H9 (cell line): ENCODE results near the gene MAPT. TPM values are rescaled to one million over a fixed set of nuclear protein-coding genes. Genes with fewer than 3 reads are reported as not detected.

Source experiments
- DNase-seq: peaks from one replicate; pipeline ENCODE4 v3.0.0-alpha.2; 2017
- H2AFZ ChIP-seq: one replicate; pipeline ENCODE4 v1.6.1; 2013; ENCODE audit warnings: mild to moderate bottlenecking, low read length, control low read depth, moderate library complexity
- H2AK5ac ChIP-seq: 2 replicates; pipeline ENCODE4 v1.6.1; 2013; ENCODE audit warnings: low read length, control low read depth, mixed read lengths; ENCODE audit not compliant: insufficient read length
- H2BK120ac ChIP-seq: one replicate; pipeline ENCODE4 v1.6.1; 2013; ENCODE audit warnings: low read depth, mild to moderate bottlenecking, low read length, control low read depth, inconsistent platforms; ENCODE audit not compliant: poor library complexity, severe bottlenecking
- H2BK12ac ChIP-seq: 2 replicates; pipeline ENCODE4 v1.6.1; 2013; ENCODE audit warnings: low read length, control low read depth, mixed read lengths, low read depth; ENCODE audit not compliant: insufficient read length
- H2BK15ac ChIP-seq: 2 replicates; pipeline ENCODE4 v1.6.1; 2013; ENCODE audit warnings: low read depth, low read length, control low read depth
- H2BK20ac ChIP-seq: one replicate; pipeline ENCODE4 v1.6.1; 2013; ENCODE audit warnings: low read depth, mild to moderate bottlenecking, low read length, control low read depth, inconsistent platforms; ENCODE audit not compliant: poor library complexity, severe bottlenecking
- H2BK5ac ChIP-seq: 2 replicates; pipeline ENCODE4 v1.6.1; 2013; ENCODE audit warnings: low read length, control low read depth, mixed read lengths; ENCODE audit not compliant: insufficient read length
- H3K14ac ChIP-seq: 2 replicates; pipeline ENCODE4 v1.6.1; 2013; ENCODE audit warnings: low read length, control low read depth; ENCODE audit not compliant: insufficient read depth
- H3K18ac ChIP-seq: 2 replicates; pipeline ENCODE4 v1.6.1; 2013; ENCODE audit warnings: low read depth, mild to moderate bottlenecking, mixed read lengths, low read length, control low read depth; ENCODE audit not compliant: insufficient read length
- H3K23ac ChIP-seq: 2 replicates; pipeline ENCODE4 v1.6.1; 2013; ENCODE audit warnings: low read length, control low read depth, mixed read lengths, low read depth; ENCODE audit not compliant: insufficient read length
- H3K23me2 ChIP-seq: 2 replicates; pipeline ENCODE4 v1.6.1; 2013; ENCODE audit warnings: low read depth, mild to moderate bottlenecking, mixed read lengths, low read length, control low read depth; ENCODE audit not compliant: insufficient read length, poor library complexity, severe bottlenecking
- H3K27ac ChIP-seq: 2 replicates; pipeline ENCODE4 v1.5.1; 2013; ENCODE audit warnings: low read length, control low read depth, mixed read lengths, low read depth; ENCODE audit not compliant: insufficient read length
- H3K27me3 ChIP-seq: 2 replicates; pipeline ENCODE4 v1.6.1; 2013; ENCODE audit warnings: low read length, control low read depth, inconsistent platforms; ENCODE audit not compliant: insufficient read depth
- H3K4ac ChIP-seq: 2 replicates; pipeline ENCODE4 v1.6.1; 2013; ENCODE audit warnings: low read depth, mild to moderate bottlenecking, control low read depth, inconsistent platforms, low read length, moderate library complexity
- H3K4me1 ChIP-seq: 2 replicates; pipeline ENCODE4 v1.6.1; 2013; ENCODE audit warnings: low read length, control low read depth, inconsistent platforms; ENCODE audit not compliant: insufficient read depth
- H3K4me2 ChIP-seq: 2 replicates; pipeline ENCODE4 v1.6.1; 2013; ENCODE audit warnings: low read length, control low read depth, mixed read lengths; ENCODE audit not compliant: insufficient read length, insufficient read depth
- H3K56ac ChIP-seq: 2 replicates; pipeline ENCODE4 v1.6.1; 2013; ENCODE audit warnings: low read depth, mild to moderate bottlenecking, mixed read lengths, low read length, control low read depth; ENCODE audit not compliant: insufficient read length
- H3K79me1 ChIP-seq: 2 replicates; pipeline ENCODE4 v1.6.1; 2013; ENCODE audit warnings: low read depth, mild to moderate bottlenecking, moderate library complexity, low read length, control low read depth, inconsistent platforms; ENCODE audit not compliant: insufficient read depth, poor library complexity, severe bottlenecking
- H3K79me2 ChIP-seq: 2 replicates; pipeline ENCODE4 v1.6.1; 2013; ENCODE audit warnings: low read length, control low read depth, inconsistent platforms; ENCODE audit not compliant: insufficient read depth
- H3K9ac ChIP-seq: 2 replicates; pipeline ENCODE4 v1.6.1; 2013; ENCODE audit warnings: low read length, control low read depth, mixed read lengths; ENCODE audit not compliant: insufficient read length; ENCODE audit errors: extremely low read depth
- H3K9me3 ChIP-seq: one replicate; pipeline ENCODE4 v1.6.1; 2013; ENCODE audit warnings: low read depth, low read length, inconsistent platforms; ENCODE audit not compliant: control insufficient read depth
- H3T11ph ChIP-seq: one replicate; pipeline ENCODE4 v1.6.1; 2013; ENCODE audit warnings: mild to moderate bottlenecking, low read length, control low read depth, inconsistent platforms
- H4K20me1 ChIP-seq: one replicate; pipeline ENCODE4 v1.6.1; 2013; ENCODE audit not compliant: control insufficient read depth, insufficient read length, insufficient read depth
- H4K5ac ChIP-seq: 2 replicates; pipeline ENCODE4 v1.6.1; 2013; ENCODE audit warnings: low read depth, mild to moderate bottlenecking, mixed read lengths, low read length, control low read depth; ENCODE audit not compliant: insufficient read length
- H4K8ac ChIP-seq: replicated peaks from 2 replicates; pipeline ENCODE4 v1.6.1; 2013; ENCODE audit warnings: low read length, control low read depth, mixed read lengths, low read depth; ENCODE audit not compliant: insufficient read length
- H4K91ac ChIP-seq: 2 replicates; pipeline ENCODE4 v1.6.1; 2013; ENCODE audit warnings: low read depth, mild to moderate bottlenecking, moderate library complexity, mixed read lengths, low read length, control low read depth; ENCODE audit not compliant: insufficient read length
- H3K27ac Mint-ChIP-seq, 3 experiments: 2 replicates in 2 of 3; 3 replicates in 1 of 3; pipeline ENCODE4 v1.8.0; 2020 to 2021; ENCODE audit warnings: mixed read lengths in 3 of 3, mild to moderate bottlenecking in 1 of 3, moderate library complexity in 1 of 3
- H3K27me3 Mint-ChIP-seq: 2 replicates; pipeline ENCODE4 v1.8.0; 2021; ENCODE audit warnings: low read depth, mild to moderate bottlenecking, moderate library complexity, mixed read lengths
- H3K36me3 Mint-ChIP-seq, 3 experiments: 2 replicates in 2 of 3; 3 replicates in 1 of 3; pipeline ENCODE4 v1.8.0; 2020 to 2021; ENCODE audit warnings: low read depth in 3 of 3, mixed read lengths in 3 of 3; ENCODE audit not compliant: insufficient read depth in 1 of 3
- H3K4me1 Mint-ChIP-seq, 2 experiments: 2 replicates each; pipeline ENCODE4 v1.8.0; 2020; ENCODE audit warnings: mixed read lengths in 2 of 2
- H3K4me3 Mint-ChIP-seq, 2 experiments: 2 replicates in 1 of 2; 3 replicates in 1 of 2; pipeline ENCODE4 v1.8.0; 2020 to 2021; ENCODE audit warnings: mild to moderate bottlenecking in 2 of 2, mixed read lengths in 2 of 2, moderate library complexity in 1 of 2
- H3K9me3 Mint-ChIP-seq, 2 experiments: 2 replicates in 1 of 2; 3 replicates in 1 of 2; pipeline ENCODE4 v1.8.0; 2020; ENCODE audit warnings: mild to moderate bottlenecking in 2 of 2, mixed read lengths in 2 of 2, moderate library complexity in 1 of 2
- WGBS: extraction: QIAGEN DNeasy Blood & Tissue Kit; methylation state at CpG from one replicate; pipeline ENCODE4 v1.1.7; 2013; ENCODE audit warnings: missing lambda C conversion rate, low lambda C conversion rate, mixed read lengths; ENCODE audit not compliant: insufficient read length; ENCODE audit errors: extremely low coverage; 5-methylcytosine and 5-hydroxymethylcytosine counted together
- total RNA-seq: library from RNA; stranded (reverse); gene quantifications from 2 replicates; pipeline ENCODE4 v1.2.1, GENCODE V29; 2021
- TF ChIP-seq, protein P1 (sequence below): fragments of 200-600 bp; sonication (generic); conservative IDR thresholded peaks from 3 replicates; pipeline ENCODE4 v1.8.0; 2021; ENCODE audit warnings: antibody characterized with exemption, mild to moderate bottlenecking

The MAPT gene
- total RNA-seq, 1 experiment from 2014 or later = 1.6 TPM

DNA sequence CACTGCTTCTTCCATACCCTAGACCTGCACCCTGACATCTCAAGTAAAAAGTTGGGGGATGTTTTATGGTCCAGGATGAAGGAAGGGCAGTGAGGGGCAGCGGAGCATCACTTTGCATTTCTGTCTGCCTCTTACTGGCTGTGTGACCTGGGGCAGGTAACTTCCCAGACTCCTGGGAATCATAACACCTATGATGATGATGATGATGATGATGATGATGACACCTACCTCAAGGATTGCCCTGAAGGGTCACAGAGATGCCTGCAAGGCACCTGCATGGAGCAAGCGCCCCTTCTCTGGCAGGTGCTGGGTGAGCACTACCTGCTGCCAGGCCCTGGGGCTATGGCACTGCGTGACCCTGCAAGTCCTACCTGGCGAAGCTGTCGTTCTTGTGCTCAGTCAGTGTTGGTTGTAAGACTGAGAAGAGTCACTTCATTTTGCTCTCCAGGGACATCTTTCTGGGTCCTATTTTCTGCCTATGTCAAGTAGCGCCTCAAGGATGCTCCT is 58.5 kb downstream of the MAPT start:
- Histone ChIP-seq H3T11ph (no peak overlapping the region), H4K91ac (no peak overlapping the region), H2BK20ac (no peak overlapping the region), H3K27ac (no peak overlapping the region), H3K18ac (no peak overlapping the region), H2AK5ac (no peak overlapping the region), H3K79me1 (no peaks in the 10 kb centered on the region), H4K5ac (no peak overlapping the region), H2BK12ac (no peak overlapping the region), H3K4me1 (no peaks in the 10 kb centered on the region), H3K9me3 (no peaks in the 10 kb centered on the region), H3K4me2 (no peak overlapping the region), H4K20me1 (no peaks in the 10 kb centered on the region), H2BK5ac (no peak overlapping the region), H3K9ac (no peak overlapping the region), H2BK120ac (no peak overlapping the region), H3K79me2 (no peaks in the 10 kb centered on the region), H2AFZ (no peak overlapping the region), H3K23ac (no peak overlapping the region), H3K14ac (no peak overlapping the region), H3K4ac (no peak overlapping the region), H2BK15ac (no peak overlapping the region), H3K23me2 (no peaks in the 10 kb centered on the region), H3K27me3 (no peaks in the 10 kb centered on the region; the same call in 1 of the 2 replicates), H4K8ac (no peak overlapping the region), H3K56ac (no peak overlapping the region)
- no peaks in the 10 kb centered on the region for H3K36me3 Mint-ChIP-seq
- peaks cover 32% of the 10 kb centered on the region for H3K27me3 Mint-ChIP-seq
- no peak overlapping the region for H3K4me3 Mint-ChIP-seq
- no peaks in the 10 kb centered on the region for H3K9me3 Mint-ChIP-seq
- no peak overlapping the region for H3K27ac Mint-ChIP-seq
- DNase-seq = no peak
- H3K4me1 Mint-ChIP-seq = peaks cover 28 to 29% of the 10 kb centered on the region in 2 experiments
- WGBS = no CpG with 5 or more reads among the region's 6 CpGs
- TF ChIP-seq, protein P1, sequence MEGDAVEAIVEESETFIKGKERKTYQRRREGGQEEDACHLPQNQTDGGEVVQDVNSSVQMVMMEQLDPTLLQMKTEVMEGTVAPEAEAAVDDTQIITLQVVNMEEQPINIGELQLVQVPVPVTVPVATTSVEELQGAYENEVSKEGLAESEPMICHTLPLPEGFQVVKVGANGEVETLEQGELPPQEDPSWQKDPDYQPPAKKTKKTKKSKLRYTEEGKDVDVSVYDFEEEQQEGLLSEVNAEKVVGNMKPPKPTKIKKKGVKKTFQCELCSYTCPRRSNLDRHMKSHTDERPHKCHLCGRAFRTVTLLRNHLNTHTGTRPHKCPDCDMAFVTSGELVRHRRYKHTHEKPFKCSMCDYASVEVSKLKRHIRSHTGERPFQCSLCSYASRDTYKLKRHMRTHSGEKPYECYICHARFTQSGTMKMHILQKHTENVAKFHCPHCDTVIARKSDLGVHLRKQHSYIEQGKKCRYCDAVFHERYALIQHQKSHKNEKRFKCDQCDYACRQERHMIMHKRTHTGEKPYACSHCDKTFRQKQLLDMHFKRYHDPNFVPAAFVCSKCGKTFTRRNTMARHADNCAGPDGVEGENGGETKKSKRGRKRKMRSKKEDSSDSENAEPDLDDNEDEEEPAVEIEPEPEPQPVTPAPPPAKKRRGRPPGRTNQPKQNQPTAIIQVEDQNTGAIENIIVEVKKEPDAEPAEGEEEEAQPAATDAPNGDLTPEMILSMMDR = no peak
